ENCODE measurements around the gene ELF3.
"Not testable (repeated sequence)": the region's sequence is repeated elsewhere in the genome, so short reads cannot be mapped to it uniquely, and the experiment has no call there.

The ELF3 gene

DNA sequence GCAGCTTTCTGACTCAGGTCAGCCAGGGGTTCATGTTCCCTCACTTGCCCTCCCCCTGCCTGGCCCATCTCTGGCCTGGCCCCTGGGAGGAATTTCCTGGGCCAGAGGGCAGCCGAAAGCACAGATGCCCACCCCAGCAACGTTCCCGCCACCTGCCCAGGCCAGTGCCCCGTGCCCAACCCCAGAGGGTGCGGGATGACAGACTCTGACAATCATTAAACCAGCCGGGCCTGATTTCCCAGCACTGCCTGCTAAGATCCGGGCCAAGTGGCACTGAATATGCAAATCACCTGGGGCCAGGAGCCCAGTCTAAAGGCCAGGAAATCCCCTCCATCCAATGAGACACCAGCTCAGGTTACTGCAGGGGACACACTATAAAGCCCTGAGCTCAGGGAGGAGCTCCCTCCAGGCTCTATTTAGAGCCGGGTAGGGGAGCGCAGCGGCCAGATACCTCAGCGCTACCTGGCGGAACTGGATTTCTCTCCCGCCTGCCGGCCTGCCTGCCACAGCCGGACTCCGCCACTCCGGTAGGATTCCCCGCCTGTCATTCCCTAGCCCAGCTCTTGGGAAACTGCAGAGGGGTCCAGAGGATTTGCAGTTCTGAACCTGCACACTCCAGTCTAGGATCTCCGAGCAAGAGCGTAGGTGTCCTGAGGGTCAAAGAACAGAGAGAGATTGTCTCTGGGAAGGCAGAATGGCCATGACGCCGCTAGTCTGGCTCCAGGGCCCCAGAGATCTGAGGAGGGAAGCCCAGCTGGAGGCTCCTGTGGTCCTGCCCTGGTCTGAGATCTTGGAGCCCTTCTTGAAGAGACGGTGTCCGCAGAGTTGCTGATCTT is at the start of gene ELF3:
Gene ELF3, plus strand, starts transcription at position 408 of the 836 bp plus-strand sequence. CDS start 550 bp downstream, outside the sequence.
- no peak for DNase-seq

DNA sequence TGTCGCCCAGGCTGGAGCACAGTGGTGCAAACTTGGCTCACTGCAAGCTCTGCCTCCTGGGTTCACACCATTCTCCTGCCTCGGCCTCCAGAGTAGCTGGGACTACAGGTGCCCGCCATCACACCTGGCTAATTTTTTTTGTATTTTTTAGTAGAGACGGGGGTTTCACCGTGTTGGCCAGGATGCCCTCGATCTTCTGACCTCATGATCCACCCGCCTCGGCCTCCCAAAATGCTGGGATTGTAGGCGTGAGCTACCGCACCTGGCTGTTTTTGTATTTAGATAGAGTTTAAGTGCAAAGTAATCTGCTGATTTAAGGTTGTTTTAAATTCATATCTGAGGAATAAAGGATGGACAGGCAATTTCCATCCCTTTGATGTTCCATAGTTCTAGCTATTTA is 48.0 kb upstream of the ELF3 start:
- not testable (repeated sequence) for DNase-seq

DNA sequence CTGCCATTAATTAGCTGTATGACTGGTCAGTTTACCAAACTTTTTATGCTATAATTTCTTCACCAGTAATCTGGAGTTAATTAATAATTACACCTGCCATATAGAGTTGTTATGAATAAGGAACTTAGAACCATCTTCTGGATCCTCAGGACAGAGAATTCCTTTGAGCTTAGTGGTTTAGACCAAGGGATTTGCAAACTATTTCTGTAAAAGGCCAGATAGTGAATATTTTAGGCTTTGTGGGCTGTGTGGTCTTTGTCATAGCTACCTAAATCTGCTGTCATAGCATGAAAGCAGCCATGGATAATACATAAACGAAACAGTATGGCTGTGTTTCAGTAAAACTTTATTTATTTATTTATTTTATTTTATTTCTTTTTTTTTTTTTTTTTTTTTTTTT is 46.1 kb upstream of the ELF3 start:
- no peak for DNase-seq

DNA sequence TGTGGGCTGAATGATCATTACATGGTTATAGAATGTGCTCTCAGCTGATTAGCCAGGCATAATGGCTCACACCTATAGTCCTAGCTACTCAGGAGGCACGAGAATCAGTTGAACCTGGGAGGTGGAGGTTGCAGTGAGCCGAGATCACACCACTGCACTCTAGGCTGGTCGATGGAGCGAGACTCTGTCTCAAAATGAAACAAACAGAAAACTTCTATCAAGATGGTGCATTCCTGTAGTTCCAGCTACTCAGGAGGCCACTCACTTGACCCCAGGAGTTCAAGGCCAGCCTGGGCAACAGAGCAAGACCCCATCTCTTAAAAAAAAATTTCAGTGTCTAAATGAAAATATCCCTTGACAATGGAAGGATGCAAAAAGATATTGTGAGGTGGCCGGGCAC is 44.2 kb upstream of the ELF3 start:
- no peak for DNase-seq

DNA sequence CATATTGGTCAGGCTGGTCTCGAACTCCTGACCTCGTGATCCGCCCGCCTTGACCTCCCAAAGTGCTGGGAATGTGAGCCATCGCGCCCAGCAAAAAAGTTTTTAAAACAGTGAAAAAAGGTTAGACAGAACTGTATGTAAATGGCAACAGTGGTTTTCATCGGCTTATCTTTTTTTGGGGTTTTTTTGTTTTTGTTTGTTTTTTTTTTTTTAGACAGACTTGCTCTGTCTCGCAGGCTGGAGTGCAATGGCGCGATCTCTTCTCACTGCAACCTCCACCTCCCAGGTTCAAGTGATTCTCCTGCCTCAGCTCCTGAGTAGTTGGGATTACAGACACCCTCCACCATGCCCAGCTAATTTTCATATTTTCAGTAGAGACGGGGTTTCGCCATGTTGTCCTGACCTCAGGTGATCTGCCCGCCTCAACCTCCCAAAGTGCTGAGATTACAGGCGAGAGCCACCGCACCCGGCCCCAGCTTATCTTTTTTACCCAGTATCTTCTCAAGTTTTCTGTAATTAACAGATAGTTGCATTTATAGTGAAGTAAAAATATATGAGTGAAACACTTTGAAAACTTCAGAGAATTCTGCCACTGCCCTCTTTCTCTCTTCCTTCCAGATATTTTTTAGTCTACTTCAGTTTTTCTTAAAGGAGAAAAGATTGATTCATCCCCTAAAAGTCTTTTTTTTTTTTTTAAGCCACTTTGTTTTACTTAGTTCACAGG is 42.0 kb upstream of the ELF3 start:
- DNase-seq = no peak

DNA sequence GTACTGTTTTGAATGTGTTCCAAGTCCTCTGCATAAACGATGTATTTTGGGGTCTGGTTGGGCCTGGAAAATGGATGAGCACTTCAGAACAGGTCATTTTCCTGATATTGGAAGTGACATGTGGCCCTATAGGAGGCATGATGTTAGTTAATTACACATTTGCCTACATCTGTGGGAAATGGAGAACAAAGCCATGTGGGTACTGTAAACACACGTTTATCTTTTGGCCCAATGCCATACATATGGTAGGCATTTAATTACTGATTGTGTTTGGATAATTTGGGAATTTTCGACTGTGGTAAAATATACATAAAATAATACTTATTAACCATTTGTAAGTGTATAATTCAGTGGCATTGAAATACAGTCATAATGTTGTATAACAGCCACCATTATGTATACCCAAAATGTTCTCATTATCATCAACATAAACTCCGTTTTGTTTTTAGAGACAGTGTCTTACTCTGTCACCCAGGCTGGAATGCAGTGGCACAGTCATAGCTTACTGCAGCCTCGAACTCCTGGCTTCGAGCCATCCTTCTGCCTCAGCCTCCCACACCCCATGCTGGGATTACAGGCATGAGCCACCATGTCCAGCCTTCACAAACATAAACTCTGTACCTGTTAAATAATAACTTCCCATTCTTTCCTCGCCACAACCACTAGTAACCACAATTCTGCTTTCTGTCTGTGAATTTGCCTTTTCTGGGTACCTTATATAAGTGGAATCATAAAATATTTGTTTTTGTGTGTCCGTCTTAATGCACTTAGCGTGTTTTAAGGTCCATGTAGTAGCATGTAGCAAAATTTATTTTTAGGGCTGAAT is 39.8 kb upstream of the ELF3 start:
- DNase-seq = no peak

DNA sequence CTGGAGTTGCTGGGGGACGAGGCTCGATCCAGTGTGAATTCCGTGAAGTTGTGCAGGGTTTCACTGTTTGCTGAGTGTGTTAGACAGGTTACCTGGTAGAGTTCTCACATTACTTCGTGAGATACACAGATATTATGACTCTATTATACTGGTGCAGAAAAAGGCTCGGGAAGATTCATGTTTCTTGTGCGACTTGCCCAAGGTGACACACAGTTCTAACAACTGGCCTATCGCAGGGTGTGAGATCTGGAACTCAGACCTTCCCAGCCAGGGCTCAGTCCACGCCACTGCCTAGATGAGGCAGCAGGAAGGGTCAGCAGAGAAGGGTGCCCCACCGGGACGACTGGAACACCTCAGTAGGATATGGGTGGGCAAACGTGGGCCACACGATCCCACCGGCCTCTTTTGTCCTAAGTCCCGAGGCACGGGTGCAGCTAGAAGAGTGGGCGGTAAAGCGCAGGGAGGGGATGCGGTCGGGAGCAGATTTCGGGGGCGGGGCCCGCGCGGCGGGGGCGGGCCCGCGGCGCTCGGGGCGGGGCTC is 28.2 kb upstream of the ELF3 start:
- peak; percentile 79 for DNase-seq

DNA sequence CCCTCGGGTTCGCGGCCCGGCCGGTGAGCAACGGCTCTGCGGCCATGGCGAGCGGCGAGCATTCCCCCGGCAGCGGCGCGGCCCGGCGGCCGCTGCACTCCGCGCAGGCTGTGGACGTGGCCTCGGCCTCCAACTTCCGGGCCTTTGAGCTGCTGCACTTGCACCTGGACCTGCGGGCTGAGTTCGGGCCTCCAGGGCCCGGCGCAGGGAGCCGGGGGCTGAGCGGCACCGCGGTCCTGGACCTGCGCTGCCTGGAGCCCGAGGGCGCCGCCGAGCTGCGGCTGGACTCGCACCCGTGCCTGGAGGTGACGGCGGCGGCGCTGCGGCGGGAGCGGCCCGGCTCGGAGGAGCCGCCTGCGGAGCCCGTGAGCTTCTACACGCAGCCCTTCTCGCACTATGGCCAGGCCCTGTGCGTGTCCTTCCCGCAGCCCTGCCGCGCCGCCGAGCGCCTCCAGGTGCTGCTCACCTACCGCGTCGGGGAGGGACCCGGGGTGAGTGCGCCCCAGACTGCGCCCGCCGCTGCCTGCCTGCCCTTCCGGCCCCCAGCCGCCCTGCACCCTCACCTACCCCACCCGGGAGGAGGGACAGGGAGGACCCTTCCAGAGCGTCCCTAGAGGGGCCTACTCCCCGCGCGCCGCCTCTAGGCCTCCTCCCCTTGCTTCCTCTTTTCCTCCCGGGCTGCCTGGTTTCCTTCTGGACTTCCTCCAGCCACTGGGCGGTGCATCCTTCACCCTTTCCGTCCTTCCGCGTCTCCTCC is 27.6 kb upstream of the ELF3 start, which contains the start of gene RNPEP:
Gene RNPEP, plus strand, starts transcription at position 26 of the 757 bp plus-strand sequence. Its CDS starts 19 bp downstream, at position 45.
- DNase-seq = peak; percentile 87

DNA sequence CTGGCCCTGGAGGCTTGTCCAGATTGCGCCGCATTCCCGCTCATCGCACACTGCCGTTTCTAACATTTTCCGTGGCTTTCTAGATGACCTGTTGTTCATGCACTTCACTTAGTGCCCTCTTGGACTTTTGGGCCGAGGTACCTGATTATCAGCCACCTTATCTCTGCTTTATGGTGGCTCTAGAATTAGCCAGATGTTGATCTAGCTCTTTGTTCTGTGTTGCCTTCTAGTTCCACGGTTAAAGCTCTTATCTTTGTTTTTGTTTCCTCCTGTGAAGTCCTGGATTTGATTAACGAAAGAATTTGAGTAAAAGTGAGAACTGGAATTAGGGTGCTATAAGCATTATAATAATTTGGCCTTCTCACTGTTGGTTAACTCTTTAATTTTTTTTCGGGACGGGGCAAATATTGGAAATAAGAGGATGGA is 27.0 kb upstream of the ELF3 start:
- no peak for DNase-seq

DNA sequence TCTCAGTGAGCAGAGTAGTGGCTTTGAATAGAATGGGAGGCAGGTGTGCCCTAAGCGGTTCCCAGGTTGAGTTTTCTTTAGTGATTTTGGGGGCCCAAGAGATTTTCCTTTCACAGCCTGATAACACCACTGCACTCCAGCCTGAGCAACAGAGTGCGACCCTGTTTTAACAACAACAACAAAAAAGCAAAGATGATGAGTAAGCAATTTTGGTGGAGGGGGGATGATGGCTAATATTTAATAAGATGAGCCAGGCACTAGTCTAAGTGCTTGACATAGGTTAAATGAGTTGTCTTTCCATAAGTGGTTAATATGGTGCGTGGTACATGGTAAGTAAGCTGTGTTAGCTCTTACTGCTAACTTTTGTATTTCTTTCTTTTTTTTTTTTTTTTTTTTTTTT is 25.9 kb upstream of the ELF3 start:
- no peak for DNase-seq

DNA sequence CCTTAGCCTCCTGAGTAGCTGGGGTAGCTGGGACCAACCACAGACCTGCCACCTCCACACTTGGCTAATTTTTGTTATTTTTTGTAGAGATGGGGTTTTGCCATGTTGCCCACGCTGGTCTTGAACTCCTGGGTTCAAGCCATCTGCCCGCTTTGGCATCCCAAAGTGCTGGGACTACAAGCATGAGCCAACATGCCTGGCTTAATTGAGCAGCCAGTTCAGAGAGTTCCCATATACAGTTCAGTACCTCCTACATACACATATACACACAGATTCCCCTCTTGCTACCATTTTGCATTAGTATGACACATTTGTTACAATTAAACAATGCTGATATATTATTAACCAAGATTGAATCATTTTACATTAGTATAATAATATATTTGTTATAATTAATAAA is 25.0 kb upstream of the ELF3 start:
- no peak for DNase-seq

DNA sequence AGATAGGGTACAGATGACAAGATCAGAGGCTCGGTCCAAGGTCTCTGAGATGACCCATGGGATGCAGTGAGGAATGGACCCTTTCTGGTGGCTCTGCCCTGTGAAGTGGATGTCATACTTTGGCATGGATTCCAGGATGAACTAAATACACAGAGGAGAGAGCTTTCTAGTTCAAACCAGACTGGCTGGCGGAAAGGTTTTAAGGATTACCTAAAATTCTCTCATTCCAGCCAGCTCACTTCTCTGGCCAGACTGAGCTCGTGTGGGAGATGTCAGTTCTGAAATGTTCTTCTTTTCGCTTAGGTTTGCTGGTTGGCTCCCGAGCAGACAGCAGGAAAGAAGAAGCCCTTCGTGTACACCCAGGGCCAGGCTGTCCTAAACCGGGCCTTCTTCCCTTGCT is 21.8 kb upstream of the ELF3 start:
- DNase-seq = no peak

DNA sequence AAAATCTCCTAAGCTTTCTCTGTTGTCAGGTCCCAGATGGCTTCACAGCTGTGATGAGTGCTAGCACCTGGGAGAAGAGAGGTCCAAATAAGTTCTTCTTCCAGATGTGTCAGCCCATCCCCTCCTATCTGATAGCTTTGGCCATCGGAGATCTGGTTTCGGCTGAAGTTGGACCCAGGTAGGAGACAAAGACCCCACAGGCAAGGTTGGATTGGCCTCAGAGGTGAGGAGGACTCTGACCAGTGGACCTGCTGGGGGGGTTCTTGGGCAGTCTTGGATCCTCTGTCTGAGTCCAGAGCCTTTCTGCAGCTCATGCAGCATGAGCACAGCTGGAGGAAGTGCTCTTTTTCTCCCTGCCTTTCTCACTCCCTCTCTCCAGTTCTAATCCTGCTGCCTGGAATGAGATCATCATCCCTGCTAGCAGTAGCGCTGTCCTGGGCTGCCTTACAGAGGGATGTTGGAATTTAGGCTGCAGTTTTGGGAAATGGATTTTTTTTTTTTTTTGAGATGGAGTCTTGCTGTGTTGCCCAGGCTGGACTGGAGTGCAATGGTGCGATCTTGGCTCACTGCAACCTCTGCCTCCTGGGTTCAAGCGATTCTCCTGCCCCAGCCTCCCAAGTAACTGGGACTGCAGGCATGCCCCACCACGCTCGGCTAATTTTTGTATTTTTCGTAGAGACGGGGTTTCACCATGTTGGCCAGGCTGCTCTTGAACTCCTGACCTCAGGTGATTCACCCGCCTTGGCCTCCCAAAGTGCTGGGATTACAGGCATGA is 20.8 kb upstream of the ELF3 start:
- no peak for DNase-seq

DNA sequence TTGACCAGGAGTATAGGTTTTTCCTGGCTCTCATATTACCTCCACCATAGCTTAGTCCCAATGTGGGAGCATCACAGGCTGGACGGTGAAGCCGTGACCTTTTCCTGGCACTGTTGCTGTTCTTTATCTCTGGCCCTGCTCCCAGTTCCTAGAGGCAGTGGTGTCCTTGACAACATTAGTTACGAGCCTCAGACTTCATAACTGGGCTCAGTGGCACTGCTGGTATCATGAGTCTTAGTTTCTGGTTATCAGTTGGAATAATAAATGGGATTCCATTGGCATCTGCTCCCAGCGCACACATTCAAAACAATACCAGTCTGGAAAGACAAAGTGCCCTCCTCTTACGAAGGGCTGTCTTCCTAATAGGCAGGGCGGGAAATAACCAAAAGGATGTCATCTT is 20.0 kb upstream of the ELF3 start:
- DNase-seq = no peak

DNA sequence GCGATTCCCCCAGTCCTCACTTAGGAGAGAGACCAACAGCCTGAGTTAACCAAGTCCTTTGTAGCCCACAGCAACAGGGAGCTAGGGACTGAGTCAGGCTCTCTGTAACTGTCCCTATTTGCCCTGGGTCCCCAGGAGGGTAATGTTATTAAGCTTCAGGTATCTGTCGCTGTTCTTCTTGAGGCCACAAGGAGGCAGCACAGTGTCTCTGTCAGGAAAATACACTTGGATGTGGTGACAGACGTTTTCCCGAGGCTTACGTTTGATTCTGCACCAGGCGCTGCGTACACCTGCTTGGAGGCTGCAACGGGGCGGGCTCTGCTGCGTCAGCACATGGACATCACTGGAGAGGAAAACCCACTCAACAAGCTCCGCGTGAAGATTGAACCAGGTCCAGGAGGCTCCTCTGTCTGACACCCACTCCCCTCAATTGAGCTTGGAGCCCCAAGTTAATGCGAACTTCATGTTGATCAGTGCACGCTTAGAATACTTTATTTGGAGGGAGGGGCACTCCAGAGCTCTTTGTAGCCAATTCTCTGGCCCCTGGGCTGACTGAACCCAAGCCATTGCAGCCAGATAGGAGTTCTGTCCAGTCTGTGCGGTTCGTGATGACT is 10.7 kb upstream of the ELF3 start:
- peak; percentile 45 for DNase-seq

DNA sequence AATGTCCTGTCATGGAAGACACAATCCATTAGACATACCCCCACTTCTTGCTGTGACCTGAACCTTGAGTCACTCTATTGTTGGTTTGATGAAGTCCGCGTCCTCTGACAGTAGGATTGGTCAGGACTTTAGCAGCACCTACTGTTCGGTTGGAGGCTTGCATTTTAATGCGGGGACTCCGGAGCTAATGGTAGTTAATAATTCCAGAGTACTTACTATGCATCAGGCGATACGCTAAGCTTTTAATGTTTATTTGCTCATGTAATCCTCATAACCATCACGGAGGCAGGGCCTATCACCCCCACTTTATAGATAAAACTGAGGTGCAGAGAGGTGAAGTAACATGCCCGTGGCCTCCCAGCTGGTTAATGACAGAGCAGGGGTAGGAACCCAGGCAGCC is 7.9 kb upstream of the ELF3 start:
- DNase-seq = no peak

DNA sequence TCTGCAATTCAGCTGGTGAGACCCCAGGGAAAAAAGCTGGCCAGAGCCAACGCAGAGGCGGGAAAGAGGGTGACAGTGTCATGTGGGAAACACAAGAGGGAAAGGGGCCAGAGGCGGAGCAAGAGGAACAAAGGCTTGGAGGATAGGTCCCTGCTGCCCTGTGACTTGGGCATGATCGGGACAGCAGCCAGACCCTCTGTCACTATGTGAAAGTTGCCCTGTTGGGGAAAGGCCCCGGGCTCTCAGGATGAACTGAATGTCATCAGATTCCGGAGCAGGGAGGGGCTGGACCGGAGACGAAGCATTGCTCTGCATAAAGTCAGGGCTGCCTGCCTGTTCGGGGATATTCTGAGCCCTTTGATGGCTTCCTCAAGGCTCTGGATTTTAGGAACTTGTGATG is 5.7 kb upstream of the ELF3 start:
- no peak for DNase-seq

DNA sequence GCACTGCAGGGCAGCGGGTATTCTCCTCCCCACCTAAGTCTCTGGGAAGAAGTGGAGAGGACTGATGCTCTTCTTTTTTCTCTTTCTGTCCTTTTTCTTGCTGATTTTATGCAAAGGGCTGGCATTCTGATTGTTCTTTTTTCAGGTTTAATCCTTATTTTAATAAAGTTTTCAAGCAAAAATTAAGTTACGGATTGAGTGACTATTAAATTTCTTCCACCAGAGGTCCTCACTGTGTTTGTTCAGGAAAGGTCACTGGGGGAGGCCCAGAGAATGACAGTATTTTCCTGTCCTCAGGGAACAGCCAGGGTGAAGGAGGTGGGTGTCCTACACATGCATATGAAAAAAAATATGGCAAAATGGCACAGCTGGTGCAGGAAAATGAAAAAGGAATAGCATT is 4.4 kb upstream of the ELF3 start:
- no peak for DNase-seq

DNA sequence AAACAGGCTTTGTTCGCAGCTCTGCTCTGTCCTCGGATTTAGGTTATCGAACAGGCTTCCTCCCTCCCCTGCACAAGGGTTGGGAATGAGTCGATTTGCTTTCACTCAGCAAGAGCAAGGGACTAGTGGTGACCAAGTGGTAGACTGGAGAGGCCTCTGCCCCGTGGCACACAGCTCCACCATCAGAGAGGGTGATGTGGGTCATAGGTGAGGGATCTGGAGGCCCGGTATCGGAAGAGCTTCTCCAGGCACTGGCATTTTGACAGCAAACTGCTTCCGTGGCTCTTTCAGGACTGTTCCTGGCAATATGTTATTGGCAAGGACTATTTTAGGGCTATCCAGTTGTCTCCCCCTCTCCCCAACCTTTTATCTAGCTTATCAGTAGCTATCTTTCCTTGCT is 3.1 kb upstream of the ELF3 start:
- DNase-seq = no peak

DNA sequence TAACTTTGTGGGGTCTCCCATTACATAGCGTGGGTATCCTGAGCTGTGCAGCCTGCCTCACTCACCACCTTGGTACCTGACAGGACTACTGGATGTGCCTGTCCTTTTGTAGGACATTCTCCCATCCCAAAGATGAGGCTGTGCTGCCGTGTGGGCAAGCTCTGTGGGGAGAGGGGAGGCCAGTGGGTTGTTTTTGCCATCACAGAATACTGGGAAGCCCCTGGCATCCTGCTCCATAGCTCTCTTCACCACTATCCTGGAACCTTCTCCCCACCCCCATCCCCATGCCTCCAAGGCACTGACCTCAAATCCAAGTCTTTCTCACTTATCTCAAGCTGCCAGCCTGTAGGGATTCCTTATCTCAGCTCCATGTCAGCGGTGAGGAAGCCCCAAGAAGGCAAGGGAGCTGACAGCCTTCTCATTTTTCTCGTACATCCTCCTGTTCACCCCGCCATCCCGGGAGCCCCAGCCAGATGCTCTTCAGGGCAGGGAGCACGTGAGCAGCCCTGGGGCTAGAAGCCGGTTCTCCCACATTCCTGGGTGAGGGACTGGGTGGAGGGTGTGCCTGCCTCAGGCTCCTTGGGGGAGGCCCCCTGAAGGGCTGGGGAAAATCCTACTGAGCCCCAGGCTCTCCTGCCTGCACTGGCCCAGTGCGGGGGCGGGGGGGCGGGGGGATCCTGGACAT is 2.4 kb upstream of the ELF3 start:
- no peak for DNase-seq

Data from inflammatory macrophage treated with lipopolysaccharide for 4 hours (primary cell).